Diencephalon (tissue), 1 donor: Measurements from ENCODE around the gene PTPRT. TPM values are rescaled to one million over a fixed set of nuclear protein-coding genes. Genes with fewer than 3 reads are reported as not detected.

ENCODE experiments used
- small RNA-seq: library from RNA; depleted of rRNA; stranded (forward); fragments of <200 nt; gene quantifications from one replicate; pipeline ENCODE3, GENCODE V24; 2014
- total RNA-seq: library from RNA; depleted of rRNA; stranded (reverse); fragments of >200 nt; gene quantifications from one replicate; pipeline ENCODE4 v1.2.3, GENCODE V29; 2014

PTPRT gene
- 41.5 TPM for total RNA-seq

DNA sequence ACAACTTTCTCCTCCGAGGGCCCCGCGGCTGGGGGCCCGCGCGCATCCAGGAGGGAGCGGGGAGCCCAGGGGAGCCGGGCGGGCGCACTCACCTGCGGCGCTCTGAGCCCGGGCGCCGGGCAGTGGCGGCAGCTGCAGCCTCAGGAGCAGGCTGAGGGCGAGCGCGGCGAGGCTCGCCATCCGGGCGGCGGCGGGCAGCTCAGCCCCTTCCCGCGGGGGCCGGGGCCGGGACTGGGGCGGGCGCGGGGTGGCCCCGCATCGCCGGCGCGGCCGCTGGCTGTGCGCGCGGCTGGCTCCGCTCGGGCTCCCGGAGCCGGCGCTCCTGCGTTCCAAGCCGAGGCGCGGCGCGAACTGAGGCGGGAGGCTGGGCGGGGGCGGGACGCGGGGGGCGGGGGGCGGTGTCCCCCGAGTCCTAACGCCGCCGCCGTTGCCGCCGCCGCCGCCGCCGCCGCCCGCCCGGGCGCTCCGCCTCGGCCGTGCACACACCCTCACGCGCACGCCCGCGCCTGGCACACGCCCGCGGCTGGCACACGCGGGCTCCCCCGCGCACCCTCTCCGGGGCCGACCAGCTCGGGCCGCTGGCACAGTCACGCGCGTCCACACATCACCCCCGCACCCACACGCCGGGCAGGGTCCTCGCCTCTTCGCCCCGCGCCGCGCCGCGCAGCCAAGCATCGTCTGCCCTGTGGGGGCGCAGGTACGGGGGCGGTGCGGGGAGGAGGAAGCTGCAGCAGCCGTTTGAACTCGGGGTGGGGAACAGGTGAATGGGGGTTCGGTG is at the start of gene PTPRT:
TSS of gene PTPRT (minus strand) at position 353 of the 778 bp plus-strand sequence. CDS start at position 180, 173 bp downstream.

Small RNAs within 50 kb of the gene (small RNA-seq; reads per million reads assigned to genes)
- not detected for gene RN7SKP100
